HFFc6 (cell line): ENCODE data around the gene RNF26. TPM values are rescaled to one million over a fixed set of nuclear protein-coding genes. Genes with fewer than 3 reads are reported as not detected.
A peak's percentile ranks its signal among the peaks of the same experiment; 100 is the strongest.

ENCODE experiments used
- DNase-seq: peaks from one replicate; pipeline ENCODE4 v3.0.0-alpha.2; 2018
- H3K27ac Mint-ChIP-seq: 2 replicates; pipeline ENCODE4 v1.8.0; 2020; ENCODE audit warnings: mild to moderate bottlenecking, mixed read lengths
- H3K27me3 Mint-ChIP-seq: 2 replicates; pipeline ENCODE4 v1.8.0; 2021; ENCODE audit warnings: mild to moderate bottlenecking, moderate library complexity, mixed read lengths; ENCODE audit not compliant: insufficient read depth
- H3K36me3 Mint-ChIP-seq: 2 replicates; pipeline ENCODE4 v1.8.0; 2021; ENCODE audit warnings: low read depth, mixed read lengths
- H3K4me1 Mint-ChIP-seq: 2 replicates; pipeline ENCODE4 v1.8.0; 2020; ENCODE audit warnings: low read depth, mixed read lengths
- H3K4me3 Mint-ChIP-seq: 2 replicates; pipeline ENCODE4 v1.8.0; 2020; ENCODE audit warnings: mild to moderate bottlenecking, moderate library complexity, mixed read lengths
- H3K9me3 Mint-ChIP-seq: 2 replicates; pipeline ENCODE4 v1.8.0; 2020; ENCODE audit warnings: mild to moderate bottlenecking, mixed read lengths
- CTCF ChIP-seq: fragments of 200-600 bp; sonication (generic); IDR thresholded peaks from 2 replicates; pipeline ENCODE4 v1.5.0; 2021; ENCODE audit warnings: antibody characterized with exemption, mild to moderate bottlenecking
- total RNA-seq, 6 experiments: library from RNA; stranded (reverse); fragmentation: NEBNext Ultra II Directional; extraction: Animal tissue kit (Norgen Biotek cat#: 25700); gene quantifications; 2 replicates in 1 of 6; 3 replicates in 5 of 6; pipeline ENCODE4 v1.2.3, GENCODE V29; 2021

Gene RNF26
- total RNA-seq, 6 experiments from 2014 or later, result 48.6 to 63.5 (median 52.7) TPM

GRCh38 chr11:119350302-119350701 is 16.0 kb downstream of the RNF26 start:
- Mint-ChIP-seq H3K27ac (no peak overlapping the region), H3K9me3 (no peaks in the 10 kb centered on the region), H3K36me3 (no peaks in the 10 kb centered on the region), H3K4me3 (no peak overlapping the region), H3K4me1 (peaks cover 16% of the 10 kb centered on the region), H3K27me3 (peaks cover 28% of the 10 kb centered on the region)
- TF ChIP-seq CTCF, result no peak
- no peak for DNase-seq

GRCh38 chr11:119351232-119351631 is 16.9 kb downstream of the RNF26 start:
- DNase-seq, result no peak
- Mint-ChIP-seq H3K4me1 (peaks cover 20% of the 10 kb centered on the region), H3K27ac (no peak overlapping the region), H3K27me3 (peaks cover 27% of the 10 kb centered on the region), H3K9me3 (no peaks in the 10 kb centered on the region), H3K4me3 (no peak overlapping the region), H3K36me3 (no peaks in the 10 kb centered on the region)
- no peak for TF ChIP-seq CTCF

GRCh38 chr11:119352857-119353260 is 18.5 kb downstream of the RNF26 start:
- Mint-ChIP-seq H3K27ac (no peak overlapping the region), H3K4me1 (peaks cover 11% of the 10 kb centered on the region), H3K36me3 (no peaks in the 10 kb centered on the region), H3K27me3 (peaks cover 17% of the 10 kb centered on the region), H3K9me3 (no peaks in the 10 kb centered on the region), H3K4me3 (peak overlapping the region; percentile 13; the same call in 1 of the 2 replicates)
- DNase-seq, result no peak
- no peak for TF ChIP-seq CTCF

GRCh38 chr11:119355091-119355843 is 20.9 kb downstream of the RNF26 start:
- TF ChIP-seq CTCF, result no peak
- Mint-ChIP-seq H3K4me3 (no peak overlapping the region), H3K36me3 (no peaks in the 10 kb centered on the region), H3K4me1 (peaks cover 10% of the 10 kb centered on the region), H3K27me3 (peaks cover 16% of the 10 kb centered on the region), H3K27ac (no peak overlapping the region), H3K9me3 (no peaks in the 10 kb centered on the region)
- DNase-seq, result no peak

- peaks cover 20% of the 10 kb centered on the region for H3K4me1 Mint-ChIP-seq
- DNase-seq, result peak; percentile 65
- no peaks in the 10 kb centered on the region for H3K9me3 Mint-ChIP-seq
- peaks cover 7% of the 10 kb centered on the region for H3K27me3 Mint-ChIP-seq
- TF ChIP-seq CTCF, result peak; percentile 96
- H3K4me3 Mint-ChIP-seq, result peak overlapping the region; percentile 91
- no peaks in the 10 kb centered on the region for H3K36me3 Mint-ChIP-seq
- H3K27ac Mint-ChIP-seq, result peak overlapping the region; percentile 54
These were observed 22.2 kb downstream of the RNF26 start for GRCh38 chr11:119356349-119357031.
